GM20000 (cell line): ENCODE measurements around the gene SEZ6L.

ENCODE experiments used
- DNase-seq: peaks from one replicate; pipeline ENCODE4 v3.0.0; 2012; ENCODE audit warnings: low spot score
- TF ChIP-seq, protein P1 (sequence below): IDR thresholded peaks from 2 replicates; pipeline ENCODE4 v1.5.1; 2012; ENCODE audit warnings: mild to moderate bottlenecking, control low read depth; ENCODE audit errors: extremely low read depth, missing control alignments

SEZ6L gene

DNA sequence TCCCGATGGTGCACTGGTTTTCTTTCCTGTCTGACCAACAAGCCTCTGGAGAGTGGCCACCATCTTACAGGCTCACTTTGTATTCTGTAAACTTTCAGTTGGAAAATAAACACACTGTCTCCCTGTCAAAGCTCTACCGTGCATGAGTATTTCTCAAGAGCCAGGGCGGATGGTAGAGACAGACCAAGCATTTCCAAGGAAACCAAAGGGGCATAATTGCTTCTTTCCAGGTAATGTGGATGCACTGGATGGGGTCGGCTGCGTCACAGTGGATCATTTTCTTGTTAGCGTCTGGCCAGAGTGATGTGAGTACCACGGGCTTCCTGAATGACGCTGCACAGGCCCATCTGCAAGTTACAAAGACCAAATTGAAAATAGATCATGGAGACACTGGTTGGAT is 5.1 kb upstream of the SEZ6L start:
- TF ChIP-seq, protein P1, sequence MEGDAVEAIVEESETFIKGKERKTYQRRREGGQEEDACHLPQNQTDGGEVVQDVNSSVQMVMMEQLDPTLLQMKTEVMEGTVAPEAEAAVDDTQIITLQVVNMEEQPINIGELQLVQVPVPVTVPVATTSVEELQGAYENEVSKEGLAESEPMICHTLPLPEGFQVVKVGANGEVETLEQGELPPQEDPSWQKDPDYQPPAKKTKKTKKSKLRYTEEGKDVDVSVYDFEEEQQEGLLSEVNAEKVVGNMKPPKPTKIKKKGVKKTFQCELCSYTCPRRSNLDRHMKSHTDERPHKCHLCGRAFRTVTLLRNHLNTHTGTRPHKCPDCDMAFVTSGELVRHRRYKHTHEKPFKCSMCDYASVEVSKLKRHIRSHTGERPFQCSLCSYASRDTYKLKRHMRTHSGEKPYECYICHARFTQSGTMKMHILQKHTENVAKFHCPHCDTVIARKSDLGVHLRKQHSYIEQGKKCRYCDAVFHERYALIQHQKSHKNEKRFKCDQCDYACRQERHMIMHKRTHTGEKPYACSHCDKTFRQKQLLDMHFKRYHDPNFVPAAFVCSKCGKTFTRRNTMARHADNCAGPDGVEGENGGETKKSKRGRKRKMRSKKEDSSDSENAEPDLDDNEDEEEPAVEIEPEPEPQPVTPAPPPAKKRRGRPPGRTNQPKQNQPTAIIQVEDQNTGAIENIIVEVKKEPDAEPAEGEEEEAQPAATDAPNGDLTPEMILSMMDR, result no peak
- no peak for DNase-seq

DNA sequence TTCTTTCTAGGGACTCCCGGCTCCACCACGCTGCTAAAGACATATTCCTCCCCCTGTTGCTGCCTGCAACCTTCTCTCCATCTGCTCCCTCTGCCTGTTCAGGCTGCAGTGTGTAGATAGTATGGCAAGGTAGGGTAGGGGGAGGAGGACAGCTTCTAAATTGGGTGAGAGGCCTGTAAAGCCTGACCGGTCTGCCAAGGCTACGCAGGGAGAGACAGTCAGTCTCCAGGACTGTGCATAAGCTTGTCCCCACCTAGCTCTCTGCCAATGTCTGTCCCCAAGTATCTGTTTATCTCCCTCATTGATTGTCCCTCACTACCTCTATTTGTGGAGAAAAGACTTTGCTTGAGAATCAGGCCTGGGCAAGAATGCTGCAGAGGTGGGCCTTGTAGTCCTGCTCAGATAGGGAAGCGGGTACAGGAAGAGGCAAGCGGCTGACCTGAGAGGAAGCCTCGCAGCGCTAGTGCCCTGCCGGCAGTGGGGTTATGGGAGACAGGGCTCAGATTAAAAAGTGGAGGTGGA is 871 bp upstream of the SEZ6L start:
- no peak for DNase-seq
- TF ChIP-seq, protein P1, result no peak

DNA sequence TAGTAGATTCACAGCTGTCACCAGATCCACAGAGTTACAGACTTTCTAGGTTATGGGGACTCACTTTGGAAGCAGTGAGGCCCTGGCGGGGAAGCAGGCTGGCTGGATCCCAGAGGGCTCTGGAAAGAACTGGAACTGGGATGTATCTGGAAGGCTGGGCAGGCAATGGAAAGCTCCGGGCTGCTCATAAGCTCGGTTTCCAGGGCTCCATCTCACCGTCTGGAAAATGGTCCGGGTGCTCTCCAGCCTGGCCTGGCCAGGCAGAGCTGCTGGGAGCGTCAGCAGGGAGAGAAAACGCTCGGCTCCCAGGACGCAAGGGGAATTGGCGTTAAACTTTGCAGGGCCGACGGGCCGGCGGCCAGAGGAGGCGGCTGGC is 335 bp upstream of the SEZ6L start:
- TF ChIP-seq, protein P1, result no peak
- DNase-seq, result no peak

DNA sequence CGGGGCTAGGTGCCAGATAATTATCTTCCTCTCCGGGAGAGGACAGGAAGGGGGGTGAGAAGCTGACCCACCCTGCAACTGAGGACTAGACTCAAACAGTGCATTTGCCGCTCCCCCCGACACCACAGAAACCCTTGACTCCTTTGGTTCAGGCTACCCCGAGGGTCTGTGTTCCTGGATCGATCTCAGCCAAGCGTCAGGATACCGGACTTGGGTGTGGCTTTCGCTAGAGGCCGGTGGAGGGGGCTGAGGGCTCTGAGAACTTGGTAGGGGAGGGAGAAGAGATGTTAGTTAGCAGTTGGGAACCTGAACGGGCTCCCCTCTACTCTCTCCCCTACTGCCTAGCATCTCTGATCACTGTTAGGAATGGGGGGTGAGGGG is 840 bp downstream of the SEZ6L start:
- DNase-seq, result no peak
- TF ChIP-seq, protein P1, result no peak

DNA sequence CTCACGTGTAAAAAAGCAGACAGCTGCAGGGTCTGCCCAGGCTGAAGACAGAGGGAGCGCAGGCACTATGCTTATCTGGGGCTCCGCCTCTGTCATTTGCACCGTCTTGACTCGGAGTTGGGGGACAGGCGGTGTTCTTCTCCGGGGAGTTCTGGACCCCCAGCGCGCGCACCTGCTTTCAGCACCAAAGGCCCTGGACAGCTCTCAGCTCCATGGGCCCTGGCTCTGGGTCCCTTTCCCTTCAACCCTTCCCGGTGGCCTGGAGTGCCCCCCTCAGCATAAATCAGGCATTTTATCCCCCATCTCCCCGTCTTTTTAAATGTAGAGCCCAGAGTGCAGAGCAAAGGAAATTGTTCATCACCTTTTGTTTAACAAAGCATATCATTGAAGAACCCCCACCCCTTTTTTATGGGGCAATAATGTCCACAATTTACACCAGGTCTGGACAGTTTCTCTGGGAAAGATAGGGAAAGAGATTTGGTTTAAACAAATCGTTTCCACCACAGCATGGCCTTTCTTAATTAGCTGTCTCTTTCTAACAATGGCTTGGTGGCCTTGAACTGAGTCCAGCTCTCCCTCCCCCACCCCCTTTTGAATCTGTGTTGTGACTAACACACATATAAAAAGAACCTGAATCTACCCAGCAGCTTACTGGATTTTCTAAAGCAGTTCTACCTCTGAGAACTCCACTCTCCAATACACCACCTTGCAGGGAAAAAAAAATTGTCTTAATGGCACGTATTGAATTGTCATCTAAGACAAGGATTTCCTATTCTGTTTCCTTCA is 1.7 kb downstream of the SEZ6L start:
- TF ChIP-seq, protein P1, result no peak

DNA sequence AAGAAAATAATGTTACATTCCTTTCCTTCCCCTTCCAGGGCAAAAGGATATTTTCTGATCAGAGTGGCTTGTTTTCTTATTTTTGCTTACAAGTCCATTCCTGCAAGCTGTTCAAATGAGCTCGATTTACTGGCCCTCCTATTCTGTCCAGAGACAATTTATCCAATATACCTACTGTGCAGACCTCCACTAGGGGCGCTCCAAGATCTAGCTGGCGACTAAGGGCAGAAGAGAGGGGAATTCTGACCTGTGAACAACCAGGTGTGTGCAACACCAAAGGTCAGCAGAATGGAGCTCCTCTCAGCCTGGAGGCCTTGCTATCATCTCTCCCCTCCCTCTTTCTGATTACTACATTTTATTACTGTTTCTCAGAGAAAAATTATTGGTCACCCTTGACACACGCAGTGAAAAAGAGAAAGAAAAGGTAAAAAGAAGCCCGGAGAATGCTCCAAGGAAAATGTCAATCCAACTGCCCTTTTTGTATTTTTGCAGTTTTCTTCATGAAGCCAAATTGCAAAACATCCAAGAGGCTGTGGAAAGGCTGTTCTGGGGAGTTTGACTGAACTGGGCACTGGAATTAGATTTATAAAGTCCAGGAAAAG is 3.2 kb downstream of the SEZ6L start:
- DNase-seq, result peak; percentile 75
- TF ChIP-seq, protein P1, result peak; percentile 73

More for the DNA sequence above, 1.7 kb downstream of the SEZ6L start:
- DNase-seq, result peak; percentile 21

DNA sequence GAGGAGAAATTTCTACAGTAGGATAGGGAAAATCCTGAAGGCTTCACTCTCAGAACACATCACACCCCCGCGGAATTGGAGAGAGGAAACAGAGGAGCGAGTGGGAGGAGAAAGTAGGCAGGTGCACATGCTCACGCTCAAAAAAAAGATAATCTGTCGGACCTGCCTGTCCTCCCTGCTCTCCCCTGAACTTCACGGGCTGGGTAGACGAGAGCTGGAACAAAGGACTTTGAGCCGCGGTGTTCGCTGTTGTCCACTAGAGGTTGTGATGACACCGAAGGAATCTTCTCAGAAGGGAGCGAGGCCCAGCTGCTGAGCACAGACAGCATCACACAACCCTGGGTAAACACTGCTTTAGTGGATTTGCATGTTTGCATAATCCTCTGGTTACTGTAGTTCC is 5.0 kb downstream of the SEZ6L start:
- TF ChIP-seq, protein P1, result no peak
- no peak for DNase-seq
